ENCODE data around the gene SCGB2A2. TPM values are rescaled to one million over a fixed set of nuclear protein-coding genes. Genes with fewer than 3 reads are reported as not detected.

The SCGB2A2 gene
- polyA plus RNA-seq, 5 donors = not detected

- no peak for DNase-seq
These were observed 36.3 kb downstream of the SCGB2A2 start for GRCh38 chr11:62306227-62306626.

- no peak for DNase-seq
These were observed 38.0 kb downstream of the SCGB2A2 start for GRCh38 chr11:62307950-62308349.

GRCh38 chr11:62309991-62310390, 40.0 kb downstream of the SCGB2A2 start:
- DNase-seq = no peak

- DNase-seq = no peak
These were observed 45.5 kb downstream of the SCGB2A2 start for GRCh38 chr11:62315431-62315830.

DNA sequence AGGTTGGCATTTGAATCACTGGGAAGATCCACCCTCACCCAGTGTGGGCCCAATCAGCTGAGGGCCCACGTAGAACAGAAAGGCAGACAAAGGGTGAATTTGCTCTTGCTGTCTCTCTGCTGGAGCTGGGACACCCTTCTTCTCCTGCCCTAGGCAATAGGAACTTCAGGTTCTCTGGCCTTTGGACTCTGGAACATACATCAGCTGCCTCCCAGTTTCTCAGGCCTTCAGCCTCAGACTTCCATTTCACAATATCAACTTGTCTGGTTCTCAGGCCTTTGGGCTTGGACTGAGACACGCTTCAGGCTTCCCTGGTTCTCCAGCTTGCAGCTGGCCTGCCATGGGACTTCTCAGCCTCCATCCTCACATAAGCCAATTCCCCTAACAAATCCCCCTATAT, 52.6 kb downstream of the SCGB2A2 start:
- no peak for DNase-seq

Other genes with a start within 250 kb of the SCGB2A2 start
- gene INCENP, start 146.1 kb upstream of the SCGB2A2 start, polyA plus RNA-seq (ENCODE audit: insufficient read depth in 1 of 5, insufficient read length in 5 of 5, low replicate concordance in 1 of 5) = 10 to 100 TPM; 29.2 to 38.6 (median 31.3) TPM
- not detected for gene SCGB1D1, start 79.9 kb upstream of the SCGB2A2 start, polyA plus RNA-seq (ENCODE audit: insufficient read depth in 1 of 5, insufficient read length in 5 of 5, low replicate concordance in 1 of 5)
- gene SCGB2A1, start 61.5 kb upstream of the SCGB2A2 start, polyA plus RNA-seq (ENCODE audit: insufficient read depth in 1 of 5, insufficient read length in 5 of 5, low replicate concordance in 1 of 5) = under 1 TPM in 2 of 5 donors, not detected in 3; 0.21 to 0.30 TPM
- gene SCGB1D2, start 27.9 kb upstream of the SCGB2A2 start, polyA plus RNA-seq (ENCODE audit: insufficient read depth in 1 of 5, insufficient read length in 5 of 5, low replicate concordance in 1 of 5) = not detected
- not detected for gene SCGB1D4, start 28.9 kb downstream of the SCGB2A2 start, polyA plus RNA-seq (ENCODE audit: insufficient read depth in 1 of 5, insufficient read length in 5 of 5, low replicate concordance in 1 of 5)
- gene ASRGL1, start 67.3 kb downstream of the SCGB2A2 start, polyA plus RNA-seq (ENCODE audit: insufficient read depth in 1 of 5, insufficient read length in 5 of 5, low replicate concordance in 1 of 5) = 1 to 10 TPM; 1.9 to 3.3 (median 2.4) TPM
- gene SCGB1A1, start 148.9 kb downstream of the SCGB2A2 start, polyA plus RNA-seq (ENCODE audit: insufficient read depth in 1 of 5, insufficient read length in 5 of 5, low replicate concordance in 1 of 5) = 10 to 100 TPM in 4 of 5 donors, 1 to 10 TPM in 1; 3.8 to 59.5 (median 30.1) TPM

Data from right lung (tissue), 5 donors.